Naive B cell (primary cell): ENCODE measurements around the gene ZNF81. TPM values are rescaled to one million over a fixed set of nuclear protein-coding genes. Genes with fewer than 3 reads are reported as not detected.
A peak's percentile ranks its signal among the peaks of the same experiment; 100 is the strongest.
"Not testable (repeated sequence)": the region's sequence is repeated elsewhere in the genome, so short reads cannot be mapped to it uniquely, and the experiment has no call there.

Source experiments
- ATAC-seq, 2 donors: fragments of 150-1000 bp; cut with Tn5 transposase; 2 replicates each; pipeline ENCODE4 v1.10.0; 2021; ENCODE audit warnings: low read depth in 2 of 2, mild to moderate bottlenecking in 2 of 2, moderate library complexity in 2 of 2
- DNase-seq: peaks from one replicate; pipeline ENCODE4 v3.0.0; 2022
- H3K27ac Mint-ChIP-seq, 6 donors: one replicate each; pipeline ENCODE4 v1.8.0; 2020 to 2022; ENCODE audit warnings: mild to moderate bottlenecking in 6 of 6, mixed read lengths in 6 of 6, moderate library complexity in 5 of 6, inconsistent platforms in 2 of 6
- H3K27me3 Mint-ChIP-seq, 3 donors: one replicate each; pipeline ENCODE4 v1.8.0; 2021 to 2022; ENCODE audit warnings: mixed read lengths in 3 of 3, mild to moderate bottlenecking in 1 of 3
- H3K36me3 Mint-ChIP-seq, 2 donors: one replicate each; pipeline ENCODE4 v1.8.0; 2020 to 2022; ENCODE audit warnings: mixed read lengths in 2 of 2, inconsistent platforms in 1 of 2, mild to moderate bottlenecking in 1 of 2
- H3K4me1 Mint-ChIP-seq, 3 donors: one replicate each; pipeline ENCODE4 v1.8.0; 2020 to 2022; ENCODE audit warnings: mixed read lengths in 3 of 3, inconsistent platforms in 1 of 3, mild to moderate bottlenecking in 1 of 3, moderate library complexity in 1 of 3
- H3K4me3 Mint-ChIP-seq, 8 donors: one replicate each; pipeline ENCODE4 v1.8.0; 2020 to 2022; ENCODE audit warnings: mild to moderate bottlenecking in 8 of 8, mixed read lengths in 8 of 8, moderate library complexity in 8 of 8, inconsistent platforms in 2 of 8
- H3K9me3 Mint-ChIP-seq, 7 donors: one replicate each; pipeline ENCODE4 v1.8.0; 2020 to 2022; ENCODE audit warnings: mixed read lengths in 7 of 7, mild to moderate bottlenecking in 5 of 7, inconsistent platforms in 2 of 7, moderate library complexity in 1 of 7
- polyA plus RNA-seq, 6 donors: library from polyadenylated mRNA; unstranded; fragments of 300-500 nt; fragmentation: Illumina TruSeq; gene quantifications; one replicate each; pipeline ENCODE4 v1.2.3, GENCODE V29; 2021; ENCODE audit warnings: low read depth in 6 of 6

Gene ZNF81
- polyA plus RNA-seq, 6 donors from 2014 or later, result 3.4 to 6.3 (median 5.2) TPM; not detected in 1

- Mint-ChIP-seq H3K9me3 (peaks cover 5 to 68% (median 52%) of the 10 kb centered on the region in 7 donors), H3K4me1 (no peaks in the 10 kb centered on the region), H3K27me3 (no peaks in the 10 kb centered on the region), H3K36me3 (peaks cover 43 to 48% of the 10 kb centered on the region in 2 donors), H3K27ac (no peak overlapping the region), H3K4me3 (no peak overlapping the region)
- no peak for DNase-seq
- no peak for ATAC-seq
Measured at GRCh38 chrX:47915886-47916493, 79.3 kb downstream of the ZNF81 start.

- H3K4me1 Mint-ChIP-seq, result no peaks in the 10 kb centered on the region
- no peak overlapping the region for H3K4me3 Mint-ChIP-seq
- no peaks in the 10 kb centered on the region for H3K27me3 Mint-ChIP-seq
- ATAC-seq (no peak), DNase-seq (no peak)
- no peak overlapping the region for H3K27ac Mint-ChIP-seq
- peaks cover 5 to 68% (median 48%) of the 10 kb centered on the region in 7 donors for H3K9me3 Mint-ChIP-seq
- H3K36me3 Mint-ChIP-seq, result peaks cover 38 to 41% of the 10 kb centered on the region in 2 donors
Measured at GRCh38 chrX:47918274-47918673, 81.6 kb downstream of the ZNF81 start.

GRCh38 chrX:47927212-47927611, 90.5 kb downstream of the ZNF81 start:
- no peak for DNase-seq
- ATAC-seq, result peak; percentile 49 to 50
- Mint-ChIP-seq H3K27ac (peak overlapping the region in 2 of 6 donors; percentile 46 to 58), H3K9me3 (peaks cover 0 to 1% (median 0%) of the 10 kb centered on the region in 7 donors), H3K4me1 (peaks cover 4 to 16% (median 14%) of the 10 kb centered on the region in 3 donors), H3K27me3 (no peaks in the 10 kb centered on the region), H3K4me3 (peak overlapping the region in 5 of 8 donors; percentile 9 to 71 (median 36)), H3K36me3 (no peaks in the 10 kb centered on the region)

- H3K27ac Mint-ChIP-seq, result not testable (repeated sequence)
- H3K4me1 Mint-ChIP-seq, result peaks cover 9 to 14% (median 13%) of the 10 kb centered on the region in 3 donors
Measured at GRCh38 chrX:47931970-47932369, 95.3 kb downstream of the ZNF81 start.

GRCh38 chrX:47933946-47934345, 97.2 kb downstream of the ZNF81 start:
- peak overlapping the region in 1 of 8 donors; percentile 30 for H3K4me3 Mint-ChIP-seq
- H3K27me3 Mint-ChIP-seq, result no peaks in the 10 kb centered on the region
- DNase-seq (no peak), ATAC-seq (no peak)
- H3K9me3 Mint-ChIP-seq, result peaks cover 0 to 3% (median 0%) of the 10 kb centered on the region in 7 donors
- H3K36me3 Mint-ChIP-seq, result no peaks in the 10 kb centered on the region
- H3K27ac Mint-ChIP-seq, result no peak overlapping the region
- H3K4me1 Mint-ChIP-seq, result peaks cover 0 to 5% (median 3%) of the 10 kb centered on the region in 3 donors

More at GRCh38 chrX:47931970-47932369, 95.3 kb downstream of the ZNF81 start:
- H3K27me3 Mint-ChIP-seq, ATAC-seq, H3K36me3 Mint-ChIP-seq, DNase-seq, H3K9me3 Mint-ChIP-seq, H3K4me3 Mint-ChIP-seq: not testable (repeated sequence)

- H3K4me1 Mint-ChIP-seq, result peaks cover 0 to 5% (median 3%) of the 10 kb centered on the region in 3 donors
- ATAC-seq (peak; percentile 84 to 86), DNase-seq (peak; percentile 8)
- H3K27me3 Mint-ChIP-seq, result no peaks in the 10 kb centered on the region
- peaks cover 0 to 5% (median 0%) of the 10 kb centered on the region in 7 donors for H3K9me3 Mint-ChIP-seq
- H3K4me3 Mint-ChIP-seq, result peak overlapping the region; percentile 49 to 91 (median 80)
- H3K36me3 Mint-ChIP-seq, result no peaks in the 10 kb centered on the region
- peak overlapping the region in 5 of 6 donors; percentile 58 to 83 (median 71) for H3K27ac Mint-ChIP-seq
Measured at GRCh38 chrX:47936224-47936939, 99.7 kb downstream of the ZNF81 start.

GRCh38 chrX:47936940-47937317, 100.2 kb downstream of the ZNF81 start:
- Mint-ChIP-seq H3K36me3 (no peaks in the 10 kb centered on the region), H3K27me3 (no peaks in the 10 kb centered on the region), H3K9me3 (peaks cover 0 to 5% (median 0%) of the 10 kb centered on the region in 7 donors), H3K4me1 (peaks cover 0 to 5% (median 3%) of the 10 kb centered on the region in 3 donors), H3K4me3 (peak overlapping the region; percentile 49 to 91 (median 80)), H3K27ac (peak overlapping the region in 1 of 6 donors; percentile 83)
- no peak for ATAC-seq
- no peak for DNase-seq

- Mint-ChIP-seq H3K27ac (peak overlapping the region in 1 of 6 donors; percentile 73), H3K27me3 (peaks cover 0 to 4% (median 0%) of the 10 kb centered on the region in 3 donors), H3K9me3 (peaks cover 0 to 24% (median 4%) of the 10 kb centered on the region in 7 donors), H3K36me3 (peaks cover 0 to 7% of the 10 kb centered on the region in 2 donors), H3K4me1 (peaks cover 0 to 5% (median 3%) of the 10 kb centered on the region in 3 donors), H3K4me3 (no peak overlapping the region)
- no peak for ATAC-seq
- no peak for DNase-seq
Measured at GRCh38 chrX:47940448-47940847, 103.7 kb downstream of the ZNF81 start.

- H3K4me3 Mint-ChIP-seq, result no peak overlapping the region
- no peak for DNase-seq
- no peak overlapping the region for H3K27ac Mint-ChIP-seq
- peaks cover 0 to 4% (median 0%) of the 10 kb centered on the region in 3 donors for H3K27me3 Mint-ChIP-seq
- peaks cover 0 to 7% of the 10 kb centered on the region in 2 donors for H3K36me3 Mint-ChIP-seq
- peaks cover 0 to under 1% (median 0%) of the 10 kb centered on the region in 3 donors for H3K4me1 Mint-ChIP-seq
- no peak for ATAC-seq
- peaks cover 0 to 24% (median 4%) of the 10 kb centered on the region in 7 donors for H3K9me3 Mint-ChIP-seq
Measured at GRCh38 chrX:47941423-47941822, 104.7 kb downstream of the ZNF81 start.

- H3K9me3 Mint-ChIP-seq, result peaks cover 0 to 25% (median 16%) of the 10 kb centered on the region in 7 donors
- ATAC-seq, H3K27ac Mint-ChIP-seq, H3K4me3 Mint-ChIP-seq, DNase-seq, H3K27me3 Mint-ChIP-seq: not testable (repeated sequence)
- peaks cover 5 to 13% (median 9%) of the 10 kb centered on the region in 3 donors for H3K4me1 Mint-ChIP-seq
- H3K36me3 Mint-ChIP-seq, result peaks cover 0 to 11% of the 10 kb centered on the region in 2 donors
Measured at GRCh38 chrX:47955295-47955694, 118.6 kb downstream of the ZNF81 start.

- DNase-seq (no peak), ATAC-seq (no peak)
- H3K4me1 Mint-ChIP-seq, result peaks cover 9 to 18% (median 16%) of the 10 kb centered on the region in 3 donors
- H3K27me3 Mint-ChIP-seq, result no peaks in the 10 kb centered on the region
- H3K4me3 Mint-ChIP-seq, result no peak overlapping the region
- H3K27ac Mint-ChIP-seq, result no peak overlapping the region
- H3K9me3 Mint-ChIP-seq, result peaks cover 0 to 19% (median 10%) of the 10 kb centered on the region in 7 donors
- H3K36me3 Mint-ChIP-seq, result peaks cover 0 to 6% of the 10 kb centered on the region in 2 donors
Measured at GRCh38 chrX:47956016-47956415, 119.3 kb downstream of the ZNF81 start.

GRCh38 chrX:47958206-47958605, 121.5 kb downstream of the ZNF81 start:
- H3K27me3 Mint-ChIP-seq, H3K9me3 Mint-ChIP-seq, DNase-seq, H3K4me3 Mint-ChIP-seq, H3K27ac Mint-ChIP-seq, H3K36me3 Mint-ChIP-seq, ATAC-seq: not testable (repeated sequence)
- peaks cover 9 to 23% (median 23%) of the 10 kb centered on the region in 3 donors for H3K4me1 Mint-ChIP-seq

- peak in 1 of 2 donors; percentile 23 for ATAC-seq
- Mint-ChIP-seq H3K27ac (no peak overlapping the region), H3K9me3 (peaks cover 0 to 7% (median 2%) of the 10 kb centered on the region in 7 donors), H3K36me3 (no peaks in the 10 kb centered on the region), H3K4me3 (no peak overlapping the region), H3K27me3 (no peaks in the 10 kb centered on the region), H3K4me1 (peaks cover 9 to 23% (median 22%) of the 10 kb centered on the region in 3 donors)
- DNase-seq, result no peak
Measured at GRCh38 chrX:47958761-47959342, 122.2 kb downstream of the ZNF81 start.
